Breast epithelium (tissue), 3 donors: ENCODE results near the gene MARS1.

Experiments used
- CTCF ChIP-seq, 3 donors: fragments of 450-650 bp; IDR thresholded peaks; one replicate each; pipeline ENCODE4 v1.5.1; 2016 to 2017; ENCODE audit warnings: antibody characterized with exemption in 3 of 3, mild to moderate bottlenecking in 3 of 3, moderate library complexity in 3 of 3
- POLR2A ChIP-seq: fragments of 450-650 bp; IDR thresholded peaks from one replicate; pipeline ENCODE4 v1.6.1; 2016; ENCODE audit warnings: antibody characterized with exemption, mild to moderate bottlenecking, moderate library complexity
- POLR2AphosphoS5 ChIP-seq, 3 donors: sonication (generic); formaldehyde crosslinking; IDR thresholded peaks; one replicate each; pipeline ENCODE4 v1.6.1; 2017; ENCODE audit warnings: antibody characterized with exemption in 3 of 3

- no peak for TF ChIP-seq POLR2AphosphoS5 (IDR thresholded peaks at IDR 0.05)
- no peak for TF ChIP-seq CTCF (IDR thresholded peaks at IDR 0.05)
- no peak for TF ChIP-seq POLR2A
Measured at GRCh38 chr12:57541717-57542116, 53.8 kb downstream of the MARS1 start.
